GM12891 (cell line): ENCODE results near the gene TRAPPC2.

Experiments used
- POLR2A ChIP-seq: IDR thresholded peaks from 2 replicates; pipeline ENCODE4 v1.6.1; 2011; ENCODE audit warnings: low read depth, low read length, control low read depth
- TAF1 ChIP-seq: IDR thresholded peaks from 2 replicates; pipeline ENCODE4 v1.6.1; 2011; ENCODE audit warnings: low read depth, low read length, control low read depth

- TF ChIP-seq TAF1 (no peak), POLR2A (no peak)
Observed at GRCh38 chrX:13703589-13703988, 30.8 kb downstream of the TRAPPC2 start.
